Inferior parietal cortex (tissue), 1 donor: ENCODE data around the gene MEI4.
"Not testable (repeated sequence)": the region's sequence is repeated elsewhere in the genome, so short reads cannot be mapped to it uniquely, and the experiment has no call there.

Experiments used
- DNase-seq: peaks from one replicate; pipeline ENCODE4 v3.0.0-alpha.2; 2016; ENCODE audit errors: extremely low spot score

Gene MEI4

DNA sequence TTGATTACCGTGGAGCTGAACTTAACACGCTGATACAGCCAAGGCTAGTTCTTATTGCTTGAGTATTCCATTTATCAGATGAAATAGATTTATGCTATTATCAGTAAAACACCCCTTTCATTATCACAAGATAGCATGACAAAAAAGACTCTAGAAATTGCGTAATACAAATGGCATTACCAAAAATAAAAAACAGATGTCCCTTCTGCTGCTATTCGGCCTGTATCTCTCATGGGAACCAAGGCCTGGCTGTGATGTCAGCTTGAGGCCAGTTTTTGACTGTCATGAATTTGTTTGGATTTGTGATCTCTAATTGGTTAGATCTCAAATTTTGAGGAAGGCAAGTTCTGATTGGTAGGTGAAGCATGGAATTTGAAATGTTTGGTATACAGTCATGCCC lies 25.2 kb downstream of the MEI4 start:
- DNase-seq = no peak

DNA sequence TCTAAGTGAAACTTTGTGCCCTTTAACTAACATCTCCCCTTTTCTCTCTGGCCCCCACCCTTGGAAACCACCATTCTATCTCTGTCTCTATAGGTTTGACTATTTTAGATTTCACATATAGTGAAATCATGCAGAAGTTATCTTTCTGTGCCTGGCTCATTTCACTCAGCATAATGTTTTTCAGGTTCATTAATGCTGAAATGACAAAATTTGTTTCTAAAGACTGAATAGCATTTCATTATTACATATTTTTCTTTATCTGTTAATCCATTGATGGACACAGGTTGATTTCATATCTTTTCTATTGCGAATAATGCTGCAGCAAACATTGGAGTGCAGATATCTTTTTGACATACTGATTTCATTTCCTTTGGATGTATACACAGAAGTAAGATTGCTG lies 30.7 kb downstream of the MEI4 start:
- no peak for DNase-seq

DNA sequence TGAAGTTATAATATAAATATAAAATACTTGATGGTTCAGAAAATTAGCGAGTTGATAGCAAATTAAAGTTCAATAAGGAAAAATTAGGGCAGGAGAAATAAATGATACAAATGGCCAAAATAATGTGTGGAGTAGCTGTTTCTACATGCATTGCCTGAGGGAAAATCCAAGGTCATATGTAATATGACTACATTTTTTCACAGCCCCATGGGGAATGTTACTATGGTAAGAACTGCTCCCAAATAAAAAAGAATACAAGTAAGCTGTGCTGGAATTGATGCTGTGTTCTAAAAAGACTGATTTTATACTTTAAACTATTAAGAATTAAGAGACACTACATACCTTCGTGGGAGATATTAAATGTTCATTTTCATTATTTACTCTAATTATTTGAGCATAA lies 34.1 kb downstream of the MEI4 start:
- DNase-seq = no peak

DNA sequence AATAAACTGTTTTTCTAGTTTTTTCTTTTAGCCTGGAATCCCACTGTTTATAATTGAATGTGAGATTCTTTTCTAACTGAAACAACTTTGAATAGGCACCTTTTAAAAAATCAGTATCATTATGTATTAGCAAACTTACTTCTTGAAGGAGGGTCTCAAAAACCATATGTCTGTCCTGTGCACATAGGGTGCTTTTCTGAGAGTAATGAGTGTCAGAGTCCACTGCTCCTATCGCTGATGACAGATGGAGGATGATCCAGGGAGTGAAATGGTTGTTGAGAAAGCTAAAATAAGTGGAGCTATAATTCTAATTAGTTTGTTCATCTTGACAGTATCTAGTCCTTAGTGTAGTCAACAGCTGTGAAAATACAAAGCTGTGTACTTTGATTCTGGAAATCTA lies 35.8 kb downstream of the MEI4 start:
- no peak for DNase-seq

DNA sequence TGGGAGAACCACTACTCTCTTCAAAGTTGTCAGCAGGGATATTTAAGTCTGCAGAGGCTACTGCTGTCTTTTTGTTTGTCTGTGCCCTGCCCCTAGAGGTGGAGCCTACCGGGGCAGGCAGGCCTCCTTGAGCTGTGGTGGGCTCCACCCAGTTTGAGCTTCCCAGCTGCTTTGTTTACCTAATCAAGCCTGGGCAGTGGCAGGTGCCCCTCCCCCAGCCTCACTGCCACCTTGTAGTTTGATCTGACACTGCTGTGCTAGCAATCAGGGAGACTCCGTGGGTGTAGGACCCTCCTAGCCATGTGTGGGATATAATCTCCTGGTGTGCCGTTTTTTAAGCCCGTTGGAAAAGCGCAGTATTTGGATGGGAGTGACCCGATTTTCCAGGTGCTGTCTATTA lies 47.3 kb downstream of the MEI4 start:
- not testable (repeated sequence) for DNase-seq

DNA sequence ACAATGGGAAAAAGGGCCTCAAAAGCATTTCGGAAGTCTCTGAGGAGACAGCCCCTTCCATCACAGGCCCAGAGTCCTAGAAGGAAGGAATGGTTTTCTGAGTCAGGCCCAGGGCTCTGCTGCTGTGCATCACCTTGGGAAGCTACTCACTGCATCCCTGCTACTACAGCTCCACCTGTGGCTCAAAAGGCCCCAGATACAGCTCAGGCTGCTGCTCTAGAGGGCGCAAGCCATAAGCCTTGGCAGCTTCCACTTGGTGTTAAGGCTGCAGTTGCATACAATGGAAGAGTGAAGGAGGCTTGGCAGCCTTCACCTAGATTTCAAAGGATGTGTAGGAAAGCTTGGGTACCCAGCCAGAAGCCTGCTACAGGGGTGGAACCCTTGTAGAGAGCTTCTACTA lies 54.8 kb downstream of the MEI4 start:
- no peak for DNase-seq

DNA sequence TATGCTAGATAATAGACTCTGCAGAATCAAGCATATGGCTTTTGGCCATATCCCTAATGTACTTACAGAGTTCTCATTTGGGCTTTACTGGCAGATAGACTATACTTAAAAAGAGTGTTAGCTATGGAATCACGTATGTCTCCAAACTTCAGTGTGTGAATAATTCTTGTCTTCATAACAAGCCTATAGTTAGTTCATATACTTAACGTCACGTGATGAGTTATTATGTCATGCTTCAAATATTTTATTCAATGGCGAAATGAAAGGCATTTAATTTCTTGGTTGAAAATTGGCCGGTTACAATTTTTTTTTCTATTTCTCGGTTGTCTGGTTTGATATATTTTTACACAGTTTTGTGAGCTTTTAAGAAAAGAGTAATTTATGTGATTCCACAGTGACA lies 62.7 kb downstream of the MEI4 start:
- no peak for DNase-seq

DNA sequence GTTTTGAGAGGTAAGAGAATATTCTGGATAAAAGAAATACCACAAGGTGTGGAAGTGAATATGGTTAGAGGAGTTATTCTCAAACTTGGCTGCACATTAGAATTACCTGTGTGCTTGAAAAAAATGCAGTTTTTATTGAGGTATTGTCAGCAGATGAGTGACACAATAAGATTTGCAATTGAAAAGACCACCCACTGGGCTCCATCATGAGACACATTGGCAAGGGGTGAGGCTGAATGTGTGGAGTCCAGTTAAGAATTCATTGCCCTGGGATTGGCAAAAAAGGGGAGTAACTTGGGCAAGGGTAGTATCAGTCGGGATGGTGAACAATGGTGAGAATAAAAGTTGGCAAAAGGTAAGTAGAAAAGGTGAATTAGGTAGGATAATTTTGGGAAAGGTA lies 63.5 kb downstream of the MEI4 start:
- DNase-seq = no peak

DNA sequence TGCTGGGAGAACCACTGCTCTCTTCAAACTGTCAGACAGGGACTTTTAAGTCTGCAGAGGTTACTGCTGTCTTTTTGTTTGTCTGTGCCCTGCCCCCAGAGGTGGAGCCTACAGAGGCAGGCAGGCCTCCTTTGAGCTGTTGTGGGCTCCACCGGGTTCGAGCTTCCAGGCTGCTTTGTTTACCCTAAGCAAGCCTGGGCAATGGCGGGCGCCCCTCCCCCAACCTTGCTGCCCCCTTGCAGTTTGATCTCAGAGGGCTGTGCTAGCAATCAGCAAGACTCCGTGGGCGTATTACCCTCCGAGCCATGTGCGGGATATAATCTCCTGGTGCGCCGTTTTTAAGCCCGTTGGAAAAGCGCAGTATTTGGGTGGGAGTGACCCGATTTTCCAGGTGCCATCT lies 83.2 kb downstream of the MEI4 start:
- not testable (repeated sequence) for DNase-seq

DNA sequence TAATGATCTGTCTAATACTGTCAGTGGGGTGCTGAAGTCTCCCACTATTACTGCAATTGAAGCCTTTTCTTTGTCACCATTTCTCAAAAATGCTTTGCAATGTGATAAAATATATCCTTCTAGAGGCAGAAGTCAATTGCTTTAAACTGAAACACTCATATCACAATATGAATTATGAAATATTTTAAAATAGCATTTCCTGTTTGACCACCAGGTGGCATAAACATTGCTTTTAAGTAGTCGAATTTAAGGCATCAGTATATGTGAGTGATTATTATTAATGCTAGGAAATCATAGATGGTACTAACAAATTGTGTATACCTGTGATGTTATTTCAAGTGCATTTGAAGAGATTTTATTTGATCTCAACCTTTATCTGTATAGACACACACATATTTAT lies 87.5 kb downstream of the MEI4 start:
- peak; percentile 16 for DNase-seq

DNA sequence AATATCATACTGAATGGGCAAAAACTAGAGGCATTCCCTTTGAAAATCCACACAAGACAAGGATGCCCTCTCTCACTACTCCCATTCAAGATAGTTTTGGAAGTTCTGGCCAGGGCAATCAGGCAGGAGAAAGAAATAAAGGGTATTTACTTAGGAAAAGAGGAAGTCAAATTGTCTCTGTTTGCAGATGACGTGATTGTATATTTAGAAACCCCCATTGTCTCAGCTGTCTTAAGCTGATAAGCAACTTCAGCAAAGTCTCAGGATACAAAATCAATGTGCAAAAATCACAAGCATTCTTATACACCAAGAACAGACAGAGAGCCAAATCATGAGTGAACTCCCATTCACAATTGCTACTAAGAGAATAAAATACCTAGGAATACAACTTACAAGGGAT lies 99.3 kb downstream of the MEI4 start:
- DNase-seq = not testable (repeated sequence)

DNA sequence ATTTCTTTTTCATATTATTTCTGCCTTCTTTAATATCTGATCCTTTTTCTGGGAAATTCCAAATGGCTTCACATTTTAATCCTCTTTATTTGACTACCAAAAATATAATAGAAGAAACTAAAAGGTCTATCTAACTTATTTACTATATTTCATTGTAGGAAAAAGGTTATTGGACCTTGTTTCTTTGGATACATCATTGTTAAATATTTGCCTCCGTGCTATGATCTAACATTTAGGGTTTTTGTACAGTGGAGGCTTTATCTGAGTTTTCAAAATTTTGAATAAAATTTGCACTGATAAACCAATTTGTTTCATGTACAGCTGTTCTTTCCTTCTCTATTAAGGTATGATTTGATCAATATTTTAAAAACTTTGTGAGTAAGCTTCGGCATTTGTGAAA lies 109.5 kb downstream of the MEI4 start:
- DNase-seq = no peak

DNA sequence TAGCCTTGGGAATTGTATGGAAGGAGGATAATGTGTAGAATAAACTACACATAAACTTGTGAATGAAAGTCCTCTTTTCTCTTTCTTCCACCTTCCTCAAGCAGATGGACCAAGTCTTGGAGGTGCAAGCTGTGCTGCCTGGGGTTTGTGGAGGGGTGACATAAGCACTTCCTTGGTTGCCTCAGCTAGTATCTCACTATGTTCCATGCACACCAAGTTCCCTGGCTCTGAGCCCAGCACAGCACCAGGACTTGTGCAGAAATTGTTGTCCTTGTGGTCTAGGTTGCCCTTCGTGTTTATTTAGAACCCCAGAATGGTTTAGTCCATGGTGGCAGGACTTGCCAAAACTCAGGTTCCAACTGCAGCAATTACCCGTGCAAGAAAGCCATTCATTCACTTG lies 110.3 kb downstream of the MEI4 start:
- no peak for DNase-seq

DNA sequence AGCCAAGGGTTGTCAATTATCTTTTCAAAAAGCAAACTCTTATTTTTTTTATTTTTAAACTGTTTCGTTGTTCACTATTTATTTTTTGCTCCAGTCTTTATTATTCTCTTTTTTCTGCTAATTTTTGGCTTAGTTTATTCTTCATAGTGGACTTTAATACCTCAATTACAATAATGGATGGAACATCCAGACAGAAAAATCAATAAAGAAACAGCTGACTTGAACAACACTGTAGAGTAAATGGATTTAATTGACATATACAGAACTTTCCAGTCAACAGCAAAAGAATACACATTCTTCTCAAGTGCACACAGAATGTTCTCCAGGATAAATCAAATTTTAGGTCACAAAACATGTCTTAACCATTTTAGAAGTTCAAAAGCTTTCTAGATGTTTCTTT lies 111.5 kb downstream of the MEI4 start:
- no peak for DNase-seq

DNA sequence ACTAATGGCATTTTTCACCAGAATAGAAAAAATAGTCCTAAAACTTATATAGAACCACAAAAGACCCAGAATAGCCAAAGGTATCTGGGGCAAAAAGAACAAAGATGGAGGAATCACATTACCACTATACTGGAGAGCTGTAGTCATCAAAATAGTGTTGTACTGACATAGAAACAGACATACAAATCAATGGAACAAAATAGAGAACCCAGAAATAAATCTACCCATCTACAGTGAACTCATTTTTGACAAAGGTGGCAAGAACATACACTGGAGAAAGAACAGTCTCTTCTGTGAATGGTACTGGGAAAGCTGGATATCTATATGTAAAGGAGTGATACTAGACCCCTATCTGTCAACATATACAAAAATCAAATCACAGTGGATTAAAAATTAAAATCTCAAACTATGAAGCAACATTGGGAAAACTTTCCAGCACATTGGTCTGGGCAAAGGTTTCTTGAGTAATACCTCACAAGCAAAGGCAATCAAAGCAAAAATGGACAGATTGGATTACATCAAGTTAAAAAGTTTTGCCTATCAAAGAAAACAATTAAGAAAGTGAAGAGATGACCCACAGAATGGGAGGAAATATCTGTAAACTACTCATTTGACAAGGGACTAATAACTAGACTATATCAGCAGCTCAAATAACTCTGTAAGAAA lies 120.5 kb downstream of the MEI4 start:
- DNase-seq = no peak

DNA sequence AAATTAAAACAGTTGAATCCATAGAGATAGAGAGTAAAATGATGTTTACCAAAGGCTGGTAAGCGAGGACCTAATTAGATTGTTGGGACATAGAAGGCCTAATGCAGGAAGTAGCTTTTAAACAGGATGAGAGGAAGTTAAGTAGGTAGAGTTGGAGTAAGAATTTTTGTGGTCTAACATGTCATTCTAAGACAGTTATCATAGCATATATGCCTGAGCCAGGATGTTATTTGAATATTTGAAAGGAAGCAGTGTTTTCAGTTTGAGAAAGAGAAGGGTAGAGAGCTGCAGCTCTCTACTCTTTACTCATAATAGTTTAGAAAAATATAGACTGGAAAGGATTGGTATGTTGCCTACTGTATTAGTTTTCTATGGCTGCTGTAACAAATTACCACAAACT lies 121.6 kb downstream of the MEI4 start:
- DNase-seq = no peak

DNA sequence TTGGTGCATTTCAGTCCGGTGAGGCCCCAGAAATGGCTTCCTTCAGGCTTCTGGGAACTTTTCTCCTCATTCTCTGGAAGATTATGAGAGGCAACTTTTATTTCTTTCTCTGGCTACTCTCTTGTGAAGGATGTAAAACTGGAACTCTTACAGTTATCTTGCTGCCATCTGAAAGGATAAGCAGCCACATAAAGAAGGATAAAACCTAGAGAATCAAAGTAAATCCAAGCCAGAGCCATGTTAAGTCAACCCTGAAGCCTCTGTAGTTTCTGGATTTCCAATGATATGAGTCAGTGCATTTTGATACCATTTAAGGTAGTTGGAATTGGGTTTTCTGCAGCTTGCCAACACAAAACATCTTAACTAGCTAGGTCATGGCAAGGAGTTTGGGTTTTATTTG lies 123.6 kb downstream of the MEI4 start:
- no peak for DNase-seq

DNA sequence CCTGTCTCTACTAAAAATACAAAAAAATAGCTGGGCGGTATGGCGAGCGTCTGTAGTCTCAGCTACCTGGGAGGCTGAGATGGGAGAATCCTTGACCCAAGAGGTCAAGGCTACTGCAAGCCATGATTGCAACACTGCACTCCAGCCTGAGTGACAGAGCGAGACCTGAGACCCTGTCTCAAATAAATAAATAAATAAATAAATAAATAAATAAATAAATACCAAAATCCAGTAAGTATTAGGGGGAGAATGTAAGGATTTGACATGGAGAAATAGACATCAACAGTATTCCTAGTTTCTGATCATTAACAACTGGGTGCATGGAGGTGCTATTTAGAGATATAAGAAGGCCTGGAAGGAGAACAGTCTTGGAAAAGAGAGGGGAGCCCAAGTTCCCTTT lies 125.7 kb downstream of the MEI4 start:
- no peak for DNase-seq

DNA sequence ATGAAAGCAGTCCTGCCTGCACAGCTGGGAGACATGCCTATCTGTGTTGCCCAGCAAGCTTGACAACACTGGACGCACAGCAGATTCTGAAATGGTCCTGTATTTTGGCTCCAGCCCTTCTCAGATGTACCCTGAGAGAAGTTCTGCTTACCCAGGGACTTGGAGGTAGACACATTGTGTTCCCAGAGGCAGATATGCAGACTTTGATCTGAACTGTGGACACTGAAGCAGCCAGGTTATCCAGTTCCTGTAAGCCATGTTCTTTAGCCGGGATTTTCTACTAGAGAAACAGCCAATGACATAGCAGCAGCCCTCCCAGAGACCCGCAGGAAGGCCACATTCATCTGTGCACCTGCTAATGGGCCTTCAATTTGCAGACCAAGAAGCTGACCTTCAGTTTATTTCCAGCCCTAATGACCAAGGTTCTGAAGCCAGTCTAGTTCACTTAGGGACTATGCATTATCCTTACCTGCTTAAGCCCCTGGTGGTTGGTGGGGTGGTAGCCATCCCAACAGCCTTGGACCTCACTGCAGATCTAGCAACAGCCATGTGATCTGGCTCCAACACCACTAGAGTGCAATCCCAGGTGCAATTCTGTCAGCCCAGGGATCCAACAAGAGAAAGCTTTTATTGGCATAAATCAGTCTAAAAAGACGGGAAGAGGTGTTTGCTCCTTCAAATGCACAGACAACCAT lies 134.2 kb downstream of the MEI4 start:
- no peak for DNase-seq

DNA sequence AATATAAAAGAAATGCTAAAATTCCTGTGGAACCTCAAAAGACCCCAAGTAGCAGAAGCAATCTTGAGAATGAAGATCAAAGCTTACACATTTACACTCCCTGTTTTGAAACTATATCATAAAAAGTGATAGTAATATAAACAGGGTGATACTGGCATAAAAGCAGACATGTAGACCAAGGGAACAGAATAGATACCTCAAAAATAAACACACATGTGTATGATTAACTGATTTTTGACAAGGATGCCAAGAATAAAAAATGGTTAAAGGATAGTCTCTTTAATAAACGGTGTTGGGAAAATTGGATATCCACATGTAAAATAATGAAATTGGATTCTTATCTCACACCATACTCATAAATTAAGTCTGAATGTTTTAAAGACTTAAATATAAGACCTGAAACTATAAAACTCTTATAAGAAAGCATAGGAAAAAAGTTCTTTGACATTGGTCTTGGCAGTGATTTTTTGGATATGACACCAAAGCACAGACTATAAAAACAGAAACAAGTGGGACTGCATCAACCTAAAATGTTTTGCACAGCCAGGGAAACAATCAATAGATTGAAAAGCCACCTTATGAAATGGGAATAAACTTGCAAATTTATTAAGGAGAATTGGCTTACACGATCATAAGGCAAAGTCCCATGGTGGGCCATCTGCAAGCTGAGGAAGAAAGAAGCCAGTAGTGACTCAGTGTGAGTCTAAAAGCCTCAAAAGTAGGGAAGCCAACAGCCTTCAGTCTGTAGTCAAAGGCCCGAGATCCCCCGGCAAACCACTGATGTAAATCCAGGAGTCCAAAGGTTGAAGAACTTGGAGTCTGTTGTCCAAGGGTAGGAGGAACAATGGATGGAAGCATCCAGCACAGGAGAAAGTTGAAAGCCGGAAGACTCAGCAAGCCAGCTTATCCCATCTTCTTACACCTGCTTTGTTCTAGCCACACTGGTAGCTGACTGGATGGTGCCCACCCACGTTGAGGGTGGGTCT lies 144.3 kb downstream of the MEI4 start:
- no peak for DNase-seq

DNA sequence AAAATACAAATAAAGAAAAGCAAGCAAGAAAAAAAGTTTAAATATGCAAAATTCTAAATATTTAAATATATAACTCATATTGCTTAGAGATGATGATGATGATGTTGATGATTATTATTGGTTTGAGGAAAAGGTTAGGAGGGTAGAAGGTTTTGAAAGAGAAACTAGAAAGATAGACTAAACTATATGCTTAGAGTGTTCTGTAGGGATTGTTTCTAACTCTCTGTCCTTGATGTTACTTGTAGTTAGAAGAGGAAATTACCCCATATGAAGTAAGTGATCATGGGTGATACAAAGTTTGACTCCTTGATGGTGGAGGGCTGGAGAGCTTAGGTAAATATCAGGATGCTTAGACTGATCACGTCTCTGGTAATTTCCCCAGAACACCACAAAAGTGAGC lies 159.5 kb downstream of the MEI4 start:
- no peak for DNase-seq

DNA sequence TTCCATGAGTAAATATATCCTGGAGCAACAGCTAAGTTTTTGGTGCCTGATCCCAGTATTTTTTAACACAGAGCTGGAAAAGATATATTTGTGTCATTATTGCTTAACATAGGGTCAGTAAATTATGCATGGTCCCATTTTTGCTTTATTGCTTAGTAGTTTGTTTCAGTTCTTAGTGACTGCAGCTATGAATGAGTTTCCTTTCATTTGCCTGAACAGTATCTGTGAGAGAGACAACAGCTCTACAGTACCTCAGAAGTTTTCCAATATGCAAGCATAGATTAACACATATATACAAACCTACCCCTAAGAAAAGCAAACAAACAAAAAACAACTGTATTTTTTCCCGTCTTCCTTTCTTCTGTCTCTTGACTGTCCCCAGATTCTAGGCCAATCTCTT lies 160.3 kb downstream of the MEI4 start:
- no peak for DNase-seq

DNA sequence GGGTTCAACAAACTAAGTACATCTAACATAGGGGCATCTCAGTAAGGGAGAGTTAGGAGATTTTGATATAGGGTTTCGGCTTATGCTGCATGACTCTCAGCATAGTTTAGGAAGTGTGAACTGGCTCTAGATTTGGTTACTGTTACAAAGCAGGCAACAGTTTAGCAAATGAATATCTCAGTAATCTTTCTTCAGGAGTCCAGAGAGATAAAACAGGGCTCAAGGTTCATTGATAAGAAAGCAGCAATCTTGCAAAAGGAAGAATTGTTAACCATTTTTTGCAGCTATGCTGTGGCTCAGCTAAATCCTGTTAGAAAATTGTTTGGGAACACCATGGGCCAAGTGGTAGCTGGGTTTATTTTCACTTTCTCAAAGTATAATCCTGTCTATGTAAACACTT lies 161.3 kb downstream of the MEI4 start:
- DNase-seq = no peak
